Measurements from ENCODE around the gene KAZALD1. TPM values are rescaled to one million over a fixed set of nuclear protein-coding genes. Genes with fewer than 3 reads are reported as not detected.

Gene KAZALD1, protein sequence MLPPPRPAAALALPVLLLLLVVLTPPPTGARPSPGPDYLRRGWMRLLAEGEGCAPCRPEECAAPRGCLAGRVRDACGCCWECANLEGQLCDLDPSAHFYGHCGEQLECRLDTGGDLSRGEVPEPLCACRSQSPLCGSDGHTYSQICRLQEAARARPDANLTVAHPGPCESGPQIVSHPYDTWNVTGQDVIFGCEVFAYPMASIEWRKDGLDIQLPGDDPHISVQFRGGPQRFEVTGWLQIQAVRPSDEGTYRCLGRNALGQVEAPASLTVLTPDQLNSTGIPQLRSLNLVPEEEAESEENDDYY
- total RNA-seq, result 1 to 10 TPM in 1 of 2 donors, not detected in 1; 1.9 TPM

GRCh38 chr10:101061624-101062231 lies at the start of gene KAZALD1:
TSS of gene KAZALD1 (plus strand) at chr10:101061989. CDS start at chr10:101062593, 604 bp downstream.
- no peaks in the 10 kb centered on the region for H3K9me3 Mint-ChIP-seq
- H3K27me3 Mint-ChIP-seq, result peaks cover 14 to 20% of the 10 kb centered on the region in 2 donors
- no peaks in the 10 kb centered on the region for H3K36me3 Mint-ChIP-seq
- DNase-seq (ENCODE audit: low spot score) (no peak), ATAC-seq (no peak)
- H3K4me3 Mint-ChIP-seq, result peak within 1 kb of the TSS; percentile 93
- H3K4me1 Mint-ChIP-seq (ENCODE audit: low read depth in 2 of 2), result peaks cover 20 to 27% of the 10 kb centered on the region in 2 donors
- peak within 1 kb of the TSS; percentile 90 to 93 for H3K27ac Mint-ChIP-seq

DNA sequence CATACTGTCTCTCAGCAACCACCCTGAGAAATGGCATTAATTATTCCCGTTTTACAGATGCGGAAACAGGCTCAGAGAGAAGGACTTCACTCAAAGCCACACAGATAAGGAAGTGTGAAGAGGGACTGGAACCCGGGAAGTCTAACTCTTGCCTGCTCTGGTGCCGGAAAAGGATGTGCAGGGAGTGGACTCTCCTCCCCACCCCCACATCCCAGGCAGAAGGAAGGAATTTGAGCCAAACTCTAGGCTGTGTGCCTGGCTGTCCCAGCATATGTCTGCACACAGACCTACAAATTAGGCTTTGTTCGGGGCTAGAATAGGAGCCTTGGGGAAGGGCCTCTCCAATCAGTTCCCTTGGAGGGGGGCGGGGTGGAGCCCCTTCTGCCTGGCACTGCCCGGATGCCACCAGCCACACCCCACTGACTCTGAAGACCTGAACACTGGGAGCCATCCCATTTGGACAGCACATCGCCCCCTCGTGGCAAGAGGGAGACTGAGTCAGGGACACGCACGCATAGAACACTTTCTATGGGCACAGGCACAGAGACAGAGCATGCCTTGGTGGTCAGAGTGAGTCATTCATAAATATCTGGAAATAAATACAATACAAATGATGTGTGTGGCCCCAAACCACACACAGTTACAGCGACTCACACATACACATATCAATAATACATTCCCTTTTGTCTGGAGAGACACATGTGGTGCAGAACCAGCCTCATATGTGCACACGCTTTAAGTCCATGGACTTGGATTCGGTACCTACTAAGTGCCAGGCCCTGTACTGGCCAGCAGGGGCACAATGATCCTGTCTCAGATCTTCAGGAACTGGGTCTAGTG lies 49.0 kb upstream of the KAZALD1 start:
- Mint-ChIP-seq H3K36me3 (no peaks in the 10 kb centered on the region), H3K27me3 (peaks cover 20 to 26% of the 10 kb centered on the region in 2 donors), H3K27ac (no peak overlapping the region), H3K9me3 (no peaks in the 10 kb centered on the region), H3K4me1 (ENCODE audit: low read depth in 2 of 2) (peaks cover 8 to 13% of the 10 kb centered on the region in 2 donors), H3K4me3 (no peak overlapping the region)
- ATAC-seq, result peak; percentile 84 to 85
- peak; percentile 83 for DNase-seq (ENCODE audit: low spot score)

DNA sequence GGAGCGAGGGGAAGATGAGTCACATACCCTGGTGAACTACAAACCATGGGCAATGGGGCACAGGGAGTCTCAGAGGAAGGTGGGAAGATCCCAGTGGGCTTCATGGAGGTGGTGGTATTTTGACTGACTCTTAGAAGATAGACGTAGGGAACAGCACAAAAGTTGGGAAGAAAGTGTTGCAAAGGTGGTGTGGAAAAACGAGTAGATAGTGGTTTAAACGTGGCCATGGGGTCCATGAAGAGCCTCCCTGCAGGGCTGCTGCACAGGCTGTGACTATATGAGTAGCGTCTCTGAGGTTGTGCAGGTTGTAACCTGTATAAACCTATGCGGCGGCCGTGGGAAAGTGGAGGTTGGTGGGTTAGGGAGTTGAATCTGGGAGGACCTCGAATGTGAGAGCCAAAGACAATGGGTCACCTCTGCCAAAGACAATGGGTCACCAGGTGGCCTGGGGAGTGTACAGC lies 48.4 kb upstream of the KAZALD1 start:
- Mint-ChIP-seq H3K4me1 (ENCODE audit: low read depth in 2 of 2) (peaks cover 8 to 15% of the 10 kb centered on the region in 2 donors), H3K9me3 (no peaks in the 10 kb centered on the region), H3K4me3 (no peak overlapping the region), H3K36me3 (no peaks in the 10 kb centered on the region), H3K27ac (no peak overlapping the region), H3K27me3 (peaks cover 22 to 26% of the 10 kb centered on the region in 2 donors)
- DNase-seq (ENCODE audit: low spot score), result no peak
- no peak for ATAC-seq

DNA sequence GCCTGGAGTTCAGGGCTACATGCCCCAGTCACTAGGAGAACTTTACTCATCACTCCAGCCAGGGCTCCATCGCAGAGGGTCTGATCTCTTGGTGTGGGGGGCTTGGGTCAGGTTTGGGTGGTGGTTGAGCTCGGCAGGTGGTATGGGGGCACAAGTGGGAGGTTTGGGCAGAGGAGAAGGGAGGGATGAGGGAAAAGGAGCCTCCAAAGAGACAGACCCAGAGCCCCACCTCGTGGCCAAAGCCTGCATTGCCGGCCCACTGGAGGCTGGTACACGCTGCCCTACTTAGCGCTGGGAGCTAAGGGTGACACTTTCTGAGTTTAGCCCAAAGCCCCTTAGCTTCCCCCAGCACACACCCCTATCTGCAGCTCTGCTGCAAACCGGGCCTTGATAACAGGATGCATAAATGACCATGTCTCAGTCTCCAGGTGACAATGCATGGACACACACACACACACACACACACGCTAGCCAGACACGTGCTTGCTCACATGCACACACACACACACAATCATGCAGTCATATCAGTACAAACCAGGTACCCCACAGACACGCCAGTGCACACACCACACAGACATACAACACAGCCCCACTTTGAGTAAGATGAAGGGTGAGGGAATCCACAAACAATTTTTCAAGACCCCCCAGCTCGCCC lies 47.4 kb upstream of the KAZALD1 start:
- H3K36me3 Mint-ChIP-seq, result no peaks in the 10 kb centered on the region
- ATAC-seq (peak; percentile 56 to 72), DNase-seq (ENCODE audit: low spot score) (no peak)
- no peaks in the 10 kb centered on the region for H3K9me3 Mint-ChIP-seq
- H3K27ac Mint-ChIP-seq, result no peak overlapping the region
- H3K27me3 Mint-ChIP-seq, result peaks cover 25 to 29% of the 10 kb centered on the region in 2 donors
- H3K4me1 Mint-ChIP-seq (ENCODE audit: low read depth in 2 of 2), result peaks cover 10 to 18% of the 10 kb centered on the region in 2 donors
- no peak overlapping the region for H3K4me3 Mint-ChIP-seq

DNA sequence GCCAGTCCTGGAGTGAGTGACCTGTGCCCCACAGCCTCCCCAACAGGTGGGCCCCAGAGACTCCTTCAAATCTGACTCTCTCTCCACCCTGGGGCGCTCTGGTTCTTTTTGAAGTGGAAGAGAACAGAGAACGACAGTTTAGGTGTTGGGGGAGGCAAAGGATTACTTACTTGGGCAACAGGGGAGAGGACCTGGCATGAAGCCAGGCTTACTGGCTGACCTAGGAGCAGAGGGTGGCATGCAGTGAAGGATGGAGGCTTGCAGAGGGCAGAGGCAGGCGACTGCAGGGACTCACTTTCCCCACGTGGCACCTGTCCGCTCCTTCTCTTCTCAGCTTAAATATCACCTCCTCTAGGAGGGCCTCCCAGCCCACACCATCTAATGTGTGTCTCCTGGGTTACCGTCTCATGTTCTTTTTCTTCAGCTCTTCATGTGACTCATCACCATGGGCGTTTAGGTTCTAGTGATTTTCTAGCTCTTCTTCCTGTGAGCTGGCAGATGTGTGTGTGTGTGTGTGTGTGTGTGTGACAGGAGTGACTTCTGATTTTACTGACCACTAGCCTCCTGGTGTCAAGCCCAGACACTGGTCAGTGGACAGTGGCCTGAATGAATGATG lies 46.7 kb upstream of the KAZALD1 start:
- Mint-ChIP-seq H3K27me3 (peaks cover 27 to 34% of the 10 kb centered on the region in 2 donors), H3K4me1 (ENCODE audit: low read depth in 2 of 2) (peaks cover 14 to 21% of the 10 kb centered on the region in 2 donors), H3K36me3 (no peaks in the 10 kb centered on the region), H3K9me3 (no peaks in the 10 kb centered on the region), H3K4me3 (no peak overlapping the region), H3K27ac (no peak overlapping the region)
- ATAC-seq, result no peak
- DNase-seq (ENCODE audit: low spot score), result no peak

- no peak for ATAC-seq
- H3K9me3 Mint-ChIP-seq, result no peaks in the 10 kb centered on the region
- DNase-seq (ENCODE audit: low spot score), result no peak
- H3K36me3 Mint-ChIP-seq, result no peaks in the 10 kb centered on the region
- H3K4me3 Mint-ChIP-seq, result no peak overlapping the region
- peaks cover 27 to 34% of the 10 kb centered on the region in 2 donors for H3K27me3 Mint-ChIP-seq
- peaks cover 14 to 21% of the 10 kb centered on the region in 2 donors for H3K4me1 Mint-ChIP-seq (ENCODE audit: low read depth in 2 of 2)
- no peak overlapping the region for H3K27ac Mint-ChIP-seq
Observed at GRCh38 chr10:101015582-101015973, 46.2 kb upstream of the KAZALD1 start.

GRCh38 chr10:101016814-101017213 lies 45.0 kb upstream of the KAZALD1 start:
- Mint-ChIP-seq H3K36me3 (no peaks in the 10 kb centered on the region), H3K9me3 (no peaks in the 10 kb centered on the region), H3K27me3 (peaks cover 31 to 34% of the 10 kb centered on the region in 2 donors), H3K4me1 (ENCODE audit: low read depth in 2 of 2) (peaks cover 14 to 21% of the 10 kb centered on the region in 2 donors), H3K4me3 (no peak overlapping the region), H3K27ac (no peak overlapping the region)
- DNase-seq (ENCODE audit: low spot score) (no peak), ATAC-seq (no peak)

GRCh38 chr10:101018118-101018599 lies 43.6 kb upstream of the KAZALD1 start:
- no peak for DNase-seq (ENCODE audit: low spot score)
- Mint-ChIP-seq H3K4me1 (ENCODE audit: low read depth in 2 of 2) (peaks cover 9 to 16% of the 10 kb centered on the region in 2 donors), H3K9me3 (no peaks in the 10 kb centered on the region), H3K27me3 (peaks cover 30 to 31% of the 10 kb centered on the region in 2 donors), H3K36me3 (no peaks in the 10 kb centered on the region), H3K4me3 (no peak overlapping the region), H3K27ac (no peak overlapping the region)
- no peak for ATAC-seq

DNA sequence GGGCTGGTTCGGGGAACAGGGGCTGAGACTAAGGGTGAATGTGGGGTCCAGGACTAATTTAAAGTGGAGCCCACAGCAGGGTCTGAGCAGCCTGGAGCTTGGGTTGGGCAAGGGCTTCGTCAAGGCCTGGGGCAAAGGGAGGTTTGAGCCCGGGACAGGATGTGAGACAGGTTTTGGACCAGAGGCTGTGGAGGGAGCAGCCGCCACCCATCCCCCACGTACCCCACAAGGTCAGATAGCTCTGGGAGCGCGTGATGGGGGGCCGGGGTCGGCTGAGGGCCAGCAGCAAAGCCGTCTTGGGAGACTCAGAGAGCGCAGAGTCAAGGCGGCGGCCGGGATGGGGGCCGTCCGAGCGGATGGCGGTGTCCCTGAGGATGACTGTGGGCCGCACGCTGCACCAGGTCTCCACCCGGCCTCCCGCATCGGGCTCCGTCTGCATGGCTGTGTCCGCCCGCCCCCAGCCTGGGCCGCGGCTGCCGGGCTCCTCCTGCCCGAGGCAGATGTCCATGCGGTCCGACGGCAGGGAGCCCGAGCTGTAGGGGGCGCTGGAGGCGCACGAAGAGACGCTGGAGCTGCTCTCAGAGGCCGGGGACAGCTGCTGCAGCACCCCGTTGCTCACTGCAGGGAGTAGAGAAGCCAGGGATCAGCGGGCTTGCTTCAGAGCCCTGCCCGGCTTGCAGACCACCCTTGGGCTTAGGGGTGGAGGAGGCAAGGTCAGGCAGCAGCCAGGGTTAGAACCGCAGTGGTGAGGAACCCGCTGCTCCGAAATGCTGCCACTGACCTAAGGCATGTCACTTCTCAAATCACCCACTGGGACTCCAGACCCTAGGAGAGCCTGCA lies 43.0 kb upstream of the KAZALD1 start:
- H3K27ac Mint-ChIP-seq, result no peak overlapping the region
- no peaks in the 10 kb centered on the region for H3K36me3 Mint-ChIP-seq
- peaks cover 5 to 14% of the 10 kb centered on the region in 2 donors for H3K4me1 Mint-ChIP-seq (ENCODE audit: low read depth in 2 of 2)
- no peaks in the 10 kb centered on the region for H3K9me3 Mint-ChIP-seq
- DNase-seq (ENCODE audit: low spot score), result no peak
- peaks cover 26 to 28% of the 10 kb centered on the region in 2 donors for H3K27me3 Mint-ChIP-seq
- ATAC-seq, result peak; percentile 70 to 79
- H3K4me3 Mint-ChIP-seq, result no peak overlapping the region

GRCh38 chr10:101019440-101019703 lies 42.4 kb upstream of the KAZALD1 start:
- Mint-ChIP-seq H3K9me3 (no peaks in the 10 kb centered on the region), H3K36me3 (no peaks in the 10 kb centered on the region), H3K4me3 (no peak overlapping the region), H3K4me1 (ENCODE audit: low read depth in 2 of 2) (peaks cover 5 to 10% of the 10 kb centered on the region in 2 donors), H3K27ac (no peak overlapping the region), H3K27me3 (peaks cover 26 to 28% of the 10 kb centered on the region in 2 donors)
- no peak for ATAC-seq
- DNase-seq (ENCODE audit: low spot score), result no peak

DNA sequence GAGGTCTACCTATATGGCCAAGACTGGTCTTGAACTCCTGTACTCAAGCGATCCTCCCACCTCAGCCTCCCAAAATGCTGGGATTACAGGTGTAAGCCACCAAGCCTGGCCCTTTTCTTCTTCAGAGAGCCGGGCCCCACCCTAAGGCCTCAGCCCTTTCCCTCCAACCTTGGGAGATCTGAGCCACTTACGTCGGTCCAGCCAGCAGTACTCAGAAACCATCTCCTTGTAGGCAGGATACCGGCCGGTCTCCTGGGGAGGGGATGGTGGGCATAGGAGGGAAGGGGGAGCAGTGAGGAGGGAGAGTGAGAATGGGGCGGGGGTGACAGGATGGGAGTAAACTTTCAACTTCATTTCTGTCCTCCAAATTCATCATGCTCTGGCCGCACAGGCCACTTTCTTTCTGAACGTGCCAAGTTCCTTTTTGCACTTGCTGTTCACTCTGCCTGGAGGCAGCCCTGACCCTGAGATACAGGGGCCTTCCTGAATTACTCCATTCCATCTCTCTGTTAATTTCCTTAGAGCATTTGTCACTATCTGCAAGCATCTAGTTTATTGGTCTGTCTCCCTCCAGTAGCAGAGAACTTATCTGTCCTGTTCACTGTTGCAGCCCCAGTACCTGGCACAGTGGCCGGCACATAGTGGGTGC lies 41.2 kb upstream of the KAZALD1 start:
- Mint-ChIP-seq H3K27ac (no peak overlapping the region), H3K9me3 (no peaks in the 10 kb centered on the region), H3K4me3 (no peak overlapping the region), H3K4me1 (ENCODE audit: low read depth in 2 of 2) (peaks cover 5 to 7% of the 10 kb centered on the region in 2 donors), H3K36me3 (no peaks in the 10 kb centered on the region), H3K27me3 (peaks cover 23 to 28% of the 10 kb centered on the region in 2 donors)
- ATAC-seq (no peak), DNase-seq (ENCODE audit: low spot score) (no peak)

DNA sequence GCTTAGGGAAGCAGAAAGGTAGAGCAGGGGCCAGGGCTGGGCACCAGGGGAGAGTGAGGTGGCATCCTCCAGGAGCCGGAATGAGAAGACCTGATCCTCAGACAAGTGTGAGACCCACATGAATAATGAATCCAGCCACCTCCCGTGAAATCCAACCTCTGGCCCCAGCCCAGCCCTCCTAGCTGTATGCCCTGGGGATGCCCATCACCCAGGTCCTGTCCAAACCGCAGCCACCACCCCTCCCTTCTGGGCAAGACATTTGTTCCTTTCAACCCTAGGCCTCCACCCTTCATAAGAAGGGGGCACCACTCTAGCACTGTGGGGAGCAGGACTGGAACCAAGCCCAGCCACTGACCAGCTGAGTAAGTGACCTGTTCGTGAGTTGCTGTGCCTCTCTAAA lies 40.5 kb upstream of the KAZALD1 start:
- H3K9me3 Mint-ChIP-seq, result no peaks in the 10 kb centered on the region
- DNase-seq (ENCODE audit: low spot score), result no peak
- peaks cover 21 to 23% of the 10 kb centered on the region in 2 donors for H3K27me3 Mint-ChIP-seq
- H3K4me1 Mint-ChIP-seq (ENCODE audit: low read depth in 2 of 2), result peaks cover 5 to 7% of the 10 kb centered on the region in 2 donors
- H3K4me3 Mint-ChIP-seq, result no peak overlapping the region
- no peaks in the 10 kb centered on the region for H3K36me3 Mint-ChIP-seq
- ATAC-seq, result no peak
- no peak overlapping the region for H3K27ac Mint-ChIP-seq
